Measurements from ENCODE around the gene ERC1.
A peak's percentile ranks its signal among the peaks of the same experiment; 100 is the strongest.
"Not testable (repeated sequence)": the region's sequence is repeated elsewhere in the genome, so short reads cannot be mapped to it uniquely, and the experiment has no call there.

ERC1 gene

DNA sequence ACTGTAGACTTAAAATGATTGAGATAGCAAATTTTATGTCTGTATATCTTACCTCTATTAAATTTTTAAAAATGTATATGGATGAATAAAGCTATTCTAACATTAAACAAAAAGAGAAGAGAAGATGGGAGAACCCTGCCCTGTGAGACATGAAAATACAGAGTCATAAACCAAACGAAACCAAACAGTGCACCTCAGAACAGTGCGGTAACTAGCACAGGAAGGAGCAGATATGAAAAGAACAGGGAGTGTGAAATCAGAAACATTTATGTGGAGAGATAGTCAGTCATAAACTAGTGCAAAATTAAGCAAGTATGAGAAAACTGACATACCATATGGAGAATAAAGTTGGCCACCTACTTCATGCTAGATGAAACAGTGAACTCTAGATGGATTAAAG is 135.1 kb downstream of the ERC1 start:
- DNase-seq (ENCODE audit: low read depth) = no peak

DNA sequence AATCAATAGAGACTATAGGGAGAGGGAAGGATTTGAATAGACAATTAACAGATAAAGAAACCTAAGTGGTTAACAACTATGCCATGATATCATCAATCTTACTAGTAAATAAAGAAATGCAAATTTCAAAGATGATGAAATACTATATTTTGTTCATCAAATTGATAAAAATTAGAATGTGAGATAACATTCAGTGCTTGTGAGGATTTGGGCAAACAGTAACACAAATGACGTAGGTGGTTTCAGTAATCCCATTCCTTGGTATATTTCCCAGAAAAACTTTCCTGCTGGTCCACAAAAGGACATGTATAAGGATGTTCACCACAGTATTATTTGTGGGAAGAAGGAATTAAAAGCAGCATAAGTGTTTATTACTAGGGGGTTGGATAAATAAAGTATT is 136.0 kb downstream of the ERC1 start:
- no peak for DNase-seq (ENCODE audit: low read depth)

DNA sequence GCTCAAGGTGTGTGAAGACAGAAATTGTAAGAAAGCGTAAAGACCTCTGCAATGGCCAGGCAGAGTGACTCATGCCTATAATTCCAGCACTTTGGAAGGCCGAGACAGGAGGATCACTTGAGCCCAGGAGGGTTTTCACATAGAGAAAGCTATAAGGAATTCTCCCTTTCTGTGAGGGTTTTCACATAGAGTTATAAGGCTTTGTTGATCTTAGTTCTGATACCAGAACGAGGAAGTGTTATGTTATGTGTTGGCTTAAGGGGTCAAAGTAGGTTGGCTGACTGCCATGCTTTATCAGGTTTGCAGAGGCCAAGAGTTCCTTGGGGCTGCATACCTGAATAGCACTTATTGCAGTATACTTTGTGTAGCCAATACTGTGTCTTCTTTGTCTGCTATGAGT is 139.1 kb downstream of the ERC1 start:
- DNase-seq (ENCODE audit: low read depth) = no peak

DNA sequence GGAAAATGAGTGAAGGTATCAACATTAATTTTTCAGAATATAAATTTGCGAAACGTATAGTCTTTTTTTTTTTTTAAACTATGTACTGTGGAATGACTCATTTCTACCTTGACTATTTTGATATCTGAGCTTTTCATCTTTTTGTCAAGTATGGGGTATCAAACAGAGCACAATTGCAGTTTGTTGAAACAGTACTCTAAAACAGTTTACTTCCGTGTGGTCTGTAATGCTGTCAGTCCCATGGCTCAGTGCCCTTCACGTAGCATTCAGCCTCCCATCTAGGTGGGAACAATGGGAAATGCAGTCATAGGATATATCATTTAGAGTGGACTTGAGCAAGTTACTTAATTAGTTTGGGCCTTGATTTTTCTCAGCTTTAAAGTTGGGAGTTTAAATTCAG is 139.5 kb downstream of the ERC1 start:
- DNase-seq (ENCODE audit: low read depth) = no peak

DNA sequence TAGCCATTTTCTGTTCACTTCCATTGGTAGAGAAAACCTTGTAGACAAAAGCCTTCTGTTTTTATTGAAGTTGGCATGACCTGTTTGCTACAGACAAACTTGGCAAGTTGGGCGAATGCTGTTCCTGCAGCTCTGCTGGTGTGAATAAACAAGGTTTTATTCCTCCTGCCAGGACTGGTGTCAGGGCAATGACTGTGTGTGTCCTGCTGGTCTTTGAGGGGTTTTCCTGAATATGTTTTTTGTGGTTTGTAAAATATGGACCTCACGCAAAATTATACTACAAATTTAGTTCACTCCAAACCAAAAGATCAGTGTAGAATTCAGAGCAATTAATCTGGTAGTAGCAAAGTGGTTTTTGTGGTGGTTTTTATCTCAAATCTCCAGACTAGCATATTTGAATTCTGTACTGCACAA is 140.8 kb downstream of the ERC1 start:
- no peak for DNase-seq (ENCODE audit: low read depth)

DNA sequence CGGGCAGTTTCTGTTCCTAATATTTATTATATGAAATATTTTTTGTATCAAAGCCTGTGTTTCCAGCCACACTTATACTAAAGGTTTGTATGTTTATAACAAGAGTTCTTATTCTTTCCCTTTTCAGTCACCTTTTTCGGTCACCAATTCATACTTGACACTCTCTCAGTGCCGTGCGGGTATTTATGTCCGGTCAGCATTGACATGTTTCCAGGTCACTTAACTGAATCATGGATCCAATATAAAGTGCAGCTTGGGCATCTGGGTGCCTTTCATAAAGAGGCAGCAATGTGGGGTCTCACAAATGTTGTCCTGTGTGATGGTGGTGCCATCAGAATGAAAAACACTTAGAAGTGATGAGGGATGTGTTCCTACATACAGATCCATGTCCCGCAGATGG is 141.3 kb downstream of the ERC1 start:
- DNase-seq (ENCODE audit: low read depth) = no peak

DNA sequence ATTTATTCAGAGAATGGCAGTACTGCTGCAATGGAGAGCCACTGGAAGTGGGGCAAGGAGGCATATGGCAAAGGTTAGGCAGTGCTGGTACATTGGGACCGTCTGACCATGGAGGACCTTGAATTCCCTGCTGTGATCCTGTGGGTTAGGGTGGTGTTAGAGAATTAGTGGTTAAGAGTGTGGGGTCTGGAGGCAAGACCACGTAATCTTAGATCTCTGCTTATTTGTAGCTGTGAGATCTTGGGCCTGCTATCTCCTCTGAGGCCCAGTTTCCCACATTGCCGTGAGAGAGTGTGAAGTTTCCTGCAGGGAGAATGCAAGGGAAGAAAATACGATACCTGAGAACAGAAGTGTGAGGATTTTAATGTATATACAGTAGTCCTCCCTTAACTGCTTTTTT is 147.7 kb downstream of the ERC1 start:
- DNase-seq (ENCODE audit: low read depth) = no peak

DNA sequence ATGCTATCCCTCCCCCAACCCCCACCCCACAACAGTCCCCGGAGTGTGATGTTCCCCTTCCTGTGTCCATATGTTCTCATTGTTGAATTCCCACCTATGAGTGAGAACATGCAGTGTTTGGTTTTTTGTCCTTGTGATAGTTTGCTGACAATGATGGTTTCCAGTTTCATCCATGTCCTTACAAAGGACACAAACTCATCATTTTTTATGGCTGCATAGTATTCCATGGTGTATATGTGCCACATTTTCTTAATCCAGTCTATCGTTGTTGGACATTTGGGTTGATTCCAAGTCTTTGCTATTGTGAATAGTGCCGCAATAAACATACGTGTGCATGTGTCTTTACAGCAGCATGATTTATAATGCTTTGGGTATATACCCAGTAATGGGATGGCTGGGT is 155.7 kb downstream of the ERC1 start:
- not testable (repeated sequence) for DNase-seq (ENCODE audit: low read depth)

DNA sequence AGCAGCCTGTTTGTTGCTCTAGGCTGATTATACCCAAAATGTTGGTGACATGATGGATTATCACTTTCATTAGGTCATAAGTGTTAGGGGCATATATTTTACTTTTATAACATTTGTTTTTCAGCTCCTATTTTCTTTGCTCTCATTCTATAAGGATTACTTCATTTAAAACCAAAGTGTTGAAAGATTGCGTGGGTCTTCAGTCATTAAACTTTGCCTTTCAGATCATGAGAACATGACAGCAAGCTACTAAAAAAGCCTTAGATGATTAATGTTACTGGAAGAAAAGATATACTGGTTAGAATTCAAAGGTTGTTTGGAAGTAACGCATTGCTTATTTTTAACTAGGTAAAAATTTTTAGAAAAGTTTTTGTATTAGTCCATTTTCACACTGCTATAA is 156.8 kb downstream of the ERC1 start:
- DNase-seq (ENCODE audit: low read depth) = no peak

DNA sequence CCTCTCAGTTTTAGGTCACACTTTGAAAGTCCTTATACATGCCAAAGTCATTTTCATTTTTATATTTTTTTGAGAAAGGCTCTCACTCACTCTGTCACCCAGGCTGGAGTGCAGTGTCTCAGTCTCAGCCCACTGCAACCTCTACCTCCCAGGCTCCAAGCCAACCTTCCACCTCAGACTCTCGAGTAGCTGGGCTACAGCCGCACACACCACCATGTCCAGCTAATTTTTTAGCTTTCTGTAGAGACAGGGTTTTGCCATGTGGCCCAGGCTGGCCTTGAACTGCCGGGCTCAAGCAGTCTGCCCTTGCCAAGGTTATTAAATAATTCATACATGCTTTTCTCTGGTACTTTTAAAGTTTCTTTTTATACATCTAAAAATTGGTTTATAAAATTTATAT is 166.0 kb downstream of the ERC1 start:
- no peak for DNase-seq (ENCODE audit: low read depth)

DNA sequence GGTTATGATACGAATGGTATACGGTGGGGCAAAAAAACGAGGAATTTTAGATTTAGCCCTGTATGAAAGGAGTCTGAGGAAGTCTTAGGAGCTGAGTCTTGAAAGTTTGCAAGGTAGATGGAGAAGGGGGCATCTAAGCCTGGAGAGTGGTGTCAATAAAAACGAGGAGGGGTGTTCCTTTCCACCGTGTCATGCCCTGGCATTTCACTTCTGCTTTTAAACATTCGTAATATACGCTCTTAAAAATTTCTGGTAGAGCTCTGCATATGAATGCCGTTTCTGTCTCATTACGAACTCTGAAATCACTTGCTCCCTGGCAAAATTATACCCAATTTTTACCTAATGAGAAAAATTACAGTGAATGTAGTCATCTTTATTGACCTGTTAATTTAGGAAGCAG is 170.2 kb downstream of the ERC1 start:
- DNase-seq (ENCODE audit: low read depth) = no peak

DNA sequence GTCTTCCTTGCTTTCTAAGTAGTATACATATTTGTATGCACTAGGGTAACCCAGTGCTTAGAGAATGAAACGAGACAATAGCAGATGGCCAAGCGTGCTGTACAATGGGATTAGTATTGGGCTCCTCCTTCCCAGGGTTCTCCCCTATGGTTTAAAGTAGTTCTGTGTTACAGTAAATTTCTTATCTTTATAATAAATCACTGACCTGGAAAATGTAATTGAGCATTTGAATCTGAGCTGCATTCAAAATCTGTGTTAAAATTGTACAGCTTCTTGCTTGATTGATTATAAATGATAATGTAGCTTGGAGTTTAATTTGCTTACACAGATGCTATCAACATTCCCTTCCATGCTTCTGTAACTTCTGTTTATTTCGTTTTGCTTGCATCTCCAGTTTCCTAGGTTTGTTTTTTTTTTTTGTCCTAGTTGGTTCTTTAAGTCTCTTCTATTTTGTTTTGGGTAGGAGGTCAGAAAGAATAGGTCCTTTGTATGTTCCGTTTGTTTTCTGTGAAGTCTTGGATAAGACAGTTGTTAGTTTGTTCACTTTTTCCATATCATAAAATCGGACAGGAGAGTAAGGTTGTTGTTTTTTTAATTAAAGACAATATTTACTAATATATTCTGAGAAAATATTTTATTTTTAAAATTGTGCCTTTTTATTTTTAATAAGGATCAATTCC is 171.2 kb downstream of the ERC1 start:
- DNase-seq (ENCODE audit: low read depth) = no peak

DNA sequence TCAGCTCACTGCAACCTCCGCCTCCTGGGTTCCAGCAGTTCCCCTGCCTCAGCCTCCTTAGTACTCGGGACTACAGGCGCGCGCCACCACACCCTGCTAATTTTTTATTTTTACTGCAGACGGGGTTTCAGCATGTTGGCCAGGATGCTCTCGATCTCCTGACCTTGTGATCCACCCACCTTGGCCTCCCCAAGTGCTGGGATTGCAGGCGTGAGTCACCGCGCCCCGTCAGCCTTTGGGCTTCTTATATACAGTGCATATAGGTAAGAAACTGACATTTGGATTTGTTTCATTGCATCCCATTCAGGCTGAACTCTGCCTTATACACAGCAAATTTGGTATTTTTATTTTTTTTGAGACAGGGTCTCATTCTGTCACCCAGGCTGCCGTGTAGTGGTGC is 176.8 kb downstream of the ERC1 start:
- no peak for DNase-seq (ENCODE audit: low read depth)

DNA sequence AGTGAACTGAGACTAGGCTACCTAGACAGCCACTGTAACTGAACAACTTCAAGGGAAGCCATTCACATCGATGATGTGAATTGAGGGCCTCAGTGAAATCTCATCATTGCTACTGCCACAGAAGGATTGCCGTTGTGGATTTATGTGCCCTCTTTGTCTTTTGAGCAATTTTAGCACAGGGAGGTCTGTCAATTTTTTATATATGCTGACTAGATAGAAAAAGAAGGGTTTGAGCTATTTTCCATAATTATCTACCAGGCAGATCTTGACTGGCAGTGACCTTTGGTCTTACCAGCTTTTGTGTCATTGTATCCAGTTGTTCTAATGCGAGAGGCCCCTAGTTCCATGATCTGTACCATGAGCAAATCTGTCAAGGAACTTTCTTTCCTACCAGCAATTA is 179.4 kb downstream of the ERC1 start:
- DNase-seq (ENCODE audit: low read depth) = no peak

DNA sequence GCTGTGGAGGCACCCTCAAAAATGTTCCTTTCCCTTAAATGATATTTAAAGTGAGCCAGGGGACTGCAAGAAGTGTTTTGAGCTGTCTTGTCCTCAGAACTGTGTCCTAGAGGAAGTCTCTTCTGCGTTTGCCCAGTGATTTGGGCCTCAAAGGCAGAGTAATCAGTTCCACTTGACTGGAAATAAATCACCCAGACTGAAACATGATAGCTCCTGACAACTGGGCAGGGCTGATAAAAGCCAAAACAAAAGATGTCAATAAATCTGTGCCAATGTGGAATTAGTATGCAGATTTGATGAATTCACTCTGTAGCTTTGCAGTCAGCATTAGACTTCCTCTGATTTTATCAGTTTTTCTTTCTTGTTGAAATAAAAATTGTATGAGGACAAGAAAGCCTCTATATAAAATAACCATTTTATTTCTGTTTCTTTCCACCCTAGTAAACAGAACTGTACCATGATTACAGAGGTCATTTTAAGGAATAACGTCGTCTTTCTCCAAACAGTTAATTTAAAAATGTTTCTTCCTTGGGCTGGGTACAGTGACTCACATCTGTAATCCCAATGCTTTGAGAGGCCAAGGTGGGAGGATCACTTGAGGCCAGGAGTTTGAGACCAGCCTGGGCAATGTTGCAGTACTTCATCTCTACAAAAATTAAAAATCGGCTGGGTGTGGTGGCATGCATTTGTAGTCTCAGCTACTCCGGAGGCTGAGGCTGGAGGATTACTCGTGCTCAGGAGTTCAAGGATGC is 180.8 kb downstream of the ERC1 start:
- DNase-seq (ENCODE audit: low read depth) = peak; percentile 3

DNA sequence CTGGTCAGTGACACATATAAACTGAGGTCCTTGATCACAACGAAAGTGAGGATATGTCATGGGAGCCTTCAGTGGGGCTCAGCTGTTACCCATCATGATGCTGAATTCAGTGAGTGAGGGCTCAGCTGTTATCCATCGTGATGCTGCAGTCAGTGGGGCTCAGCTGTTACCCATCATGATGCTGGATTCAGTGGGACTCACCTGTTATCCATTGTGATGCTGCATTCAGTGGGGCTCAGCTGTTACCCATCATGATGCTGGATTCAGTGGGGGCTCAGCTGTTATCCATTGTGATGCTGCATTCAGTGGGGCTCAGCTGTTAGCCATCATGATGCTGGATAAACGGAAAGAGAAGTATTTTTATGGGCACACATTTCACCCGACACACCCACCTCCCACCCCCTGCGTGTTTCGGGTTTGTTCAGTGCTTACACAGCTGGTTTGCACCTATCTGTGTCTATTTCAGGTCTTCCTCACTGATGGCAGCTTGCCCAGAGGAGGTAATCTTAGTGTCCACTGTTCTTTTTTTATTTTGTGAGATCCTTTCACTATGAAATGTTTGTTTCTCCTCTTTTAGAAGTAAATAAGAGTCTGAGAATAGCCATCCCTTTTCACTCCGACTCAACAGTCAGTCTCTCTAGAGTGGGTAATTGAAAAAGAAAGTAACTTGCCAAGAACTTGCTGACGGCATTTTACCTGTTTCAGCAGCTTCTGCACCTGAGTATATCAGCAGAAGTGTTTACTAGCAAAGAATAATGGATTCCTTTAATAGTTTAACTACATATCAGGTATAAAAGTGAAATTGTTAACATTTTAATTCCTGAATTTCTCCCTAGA is 183.0 kb downstream of the ERC1 start:
- no peak for DNase-seq (ENCODE audit: low read depth)

DNA sequence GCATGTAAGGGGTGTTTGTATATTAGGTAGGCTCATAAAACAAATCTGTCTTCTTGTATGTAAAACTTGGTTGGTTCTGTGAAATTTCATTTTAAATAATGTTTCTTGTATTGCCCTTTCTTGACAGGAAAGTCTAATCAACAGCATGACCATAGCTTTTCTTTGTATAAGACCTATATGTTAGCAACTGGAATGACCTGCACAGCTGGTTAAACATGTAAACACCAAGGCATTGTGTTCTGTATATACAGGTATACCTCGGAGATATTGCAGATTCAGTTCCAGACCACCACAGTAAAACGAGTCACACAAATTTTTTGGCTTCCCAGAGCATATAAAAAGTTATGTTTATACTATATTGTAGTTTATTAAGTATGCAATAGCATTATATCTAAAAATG is 183.6 kb downstream of the ERC1 start:
- no peak for DNase-seq (ENCODE audit: low read depth)

DNA sequence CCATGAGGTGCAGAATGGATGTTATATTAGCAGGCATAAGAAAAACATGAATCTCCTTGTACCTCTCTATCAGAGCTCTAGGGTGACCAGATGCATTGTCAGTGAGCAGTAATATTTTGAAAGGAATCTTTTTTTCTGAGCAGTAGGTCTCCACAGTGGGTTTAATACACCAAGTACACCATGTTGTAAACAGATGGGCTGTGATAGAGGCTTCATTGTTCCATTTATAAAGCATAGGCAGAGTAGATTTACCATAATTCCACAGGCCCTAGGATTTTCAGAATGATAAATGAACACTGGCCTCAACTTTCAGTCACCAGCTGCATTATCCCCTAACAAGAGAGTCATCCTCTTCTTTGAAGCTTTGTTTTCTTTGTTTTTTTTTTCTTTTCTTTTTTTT is 185.2 kb downstream of the ERC1 start:
- DNase-seq (ENCODE audit: low read depth) = no peak

DNA sequence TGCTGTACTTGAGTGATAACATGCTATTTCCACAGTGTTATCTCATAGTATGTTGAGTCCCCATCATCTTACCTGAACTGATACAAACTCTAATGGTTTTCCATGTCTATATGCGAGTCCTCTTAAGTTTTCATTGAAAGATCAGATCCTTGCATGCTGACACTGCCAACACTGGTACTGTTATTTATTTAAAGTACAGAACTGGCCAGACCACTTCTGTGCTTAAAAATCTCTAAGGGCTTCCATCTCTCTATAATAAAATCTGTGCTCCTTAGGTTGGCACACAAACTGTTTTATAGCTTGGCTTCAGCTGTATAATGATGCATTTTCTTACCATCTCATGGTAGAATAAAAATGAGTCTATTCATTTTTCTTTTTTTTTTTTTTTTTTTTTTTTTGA is 188.1 kb downstream of the ERC1 start:
- DNase-seq (ENCODE audit: low read depth) = no peak

DNA sequence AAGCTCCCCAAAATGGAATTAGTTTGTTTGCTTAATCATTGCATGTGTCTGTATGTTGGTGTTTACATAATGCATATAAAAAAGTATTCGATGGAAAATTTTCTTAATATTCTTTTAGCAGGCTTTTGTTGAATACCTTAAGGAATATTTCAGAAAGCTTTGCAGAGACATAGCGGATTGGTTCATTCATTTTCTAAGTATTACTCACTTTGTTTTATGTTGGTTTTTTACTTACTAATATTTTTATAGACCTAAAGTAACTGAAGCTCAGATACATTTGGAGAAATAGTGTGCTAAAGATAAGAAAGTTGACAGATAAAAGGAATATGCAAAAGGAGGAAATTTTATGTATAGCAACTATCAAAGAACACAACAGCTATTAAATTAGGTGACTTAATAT is 191.0 kb downstream of the ERC1 start:
- DNase-seq (ENCODE audit: low read depth) = no peak

DNA sequence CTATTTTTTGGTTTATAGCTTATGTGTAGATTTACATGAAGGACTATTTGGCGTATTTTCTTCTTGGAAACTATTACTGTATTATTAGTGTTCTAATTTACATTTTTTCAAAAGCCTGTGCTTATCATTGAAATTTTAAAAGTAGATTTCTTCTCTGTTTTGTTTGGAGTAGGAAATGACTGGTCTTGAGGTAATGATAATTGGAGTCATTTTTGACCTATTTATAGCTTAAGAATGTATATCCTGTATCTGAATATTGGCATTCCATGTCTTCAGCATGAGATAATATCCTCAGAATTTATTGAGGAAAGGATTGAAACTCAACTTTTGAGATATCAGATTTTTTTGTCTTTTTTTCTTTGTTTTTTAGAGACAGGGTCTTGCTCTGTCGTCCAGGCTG is 193.4 kb downstream of the ERC1 start:
- DNase-seq (ENCODE audit: low read depth) = no peak

DNA sequence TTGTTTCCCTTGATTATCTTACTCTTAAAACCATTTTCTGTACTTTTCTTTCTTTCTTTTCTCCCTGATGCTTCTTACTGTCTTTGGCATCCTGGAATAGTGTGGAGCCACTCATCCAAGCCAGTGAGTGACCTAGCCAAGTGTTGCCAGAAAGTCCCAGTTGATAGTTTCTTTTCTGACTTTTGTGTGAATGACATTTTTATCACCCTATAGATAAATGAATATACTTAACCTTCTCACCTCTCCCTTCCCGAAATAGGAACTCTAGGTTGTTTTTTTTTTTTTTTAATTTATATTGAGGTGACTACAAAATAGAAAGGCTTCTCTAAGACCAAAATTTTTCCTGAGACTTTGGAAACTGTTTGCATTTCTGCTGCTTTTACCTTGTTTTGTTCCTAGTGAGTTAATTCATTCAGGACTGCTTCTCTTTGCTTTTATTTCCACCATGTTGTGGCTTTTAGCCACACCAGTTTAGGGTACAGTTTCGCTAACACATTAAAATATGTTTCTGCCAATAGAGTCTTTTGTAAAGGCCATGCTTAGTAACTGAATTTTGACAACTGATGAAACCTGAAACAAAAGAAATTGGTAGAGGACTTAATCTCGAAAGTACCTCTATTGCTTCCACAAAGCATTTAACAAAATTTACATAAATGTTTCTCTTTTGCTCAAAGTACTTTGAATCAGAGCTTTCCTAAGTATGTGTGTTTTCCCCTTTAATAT is 194.6 kb downstream of the ERC1 start:
- DNase-seq (ENCODE audit: low read depth) = no peak

All from fibroblast of the conjunctiva (primary cell).